Measurements from ENCODE around the gene MOK. TPM values are rescaled to one million over a fixed set of nuclear protein-coding genes. Genes with fewer than 3 reads are reported as not detected.

MOK gene
- total and polyA plus RNA-seq, 9 donors, result 20.0 to 51.1 (median 23.8) TPM

DNA sequence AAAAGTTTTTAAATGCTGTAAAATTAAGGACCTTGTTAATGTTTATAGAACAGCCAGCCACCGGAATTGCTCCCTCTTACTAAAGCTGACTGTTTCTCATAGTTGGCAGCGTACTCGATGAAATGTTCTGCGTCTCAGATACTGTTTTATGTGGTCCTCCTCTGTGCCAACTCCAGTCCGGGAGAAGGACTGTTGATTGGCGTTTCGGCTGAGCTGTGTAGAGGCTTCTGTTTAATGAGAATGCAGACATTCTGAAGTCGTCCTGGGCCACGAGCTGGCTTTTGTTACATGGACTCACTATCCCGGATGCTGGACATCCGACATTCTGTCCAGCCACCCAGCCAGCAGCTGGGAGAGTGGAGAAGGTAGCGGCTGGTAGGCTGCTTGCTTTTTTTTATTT lies 89.9 kb downstream of the MOK start:
- Histone ChIP-seq H3K27me3 (no peaks in the 10 kb centered on the region), H3K4me3 (no peak overlapping the region), H3K9me3 (no peaks in the 10 kb centered on the region), H3K27ac (no peak overlapping the region), H3K4me1 (ENCODE audit: insufficient read depth) (no peaks in the 10 kb centered on the region), H3K36me3 (no peaks in the 10 kb centered on the region)
- DNase-seq, result no peak
- TF ChIP-seq POLR2A (IDR thresholded peaks at IDR 0.05), result no peak
- TF ChIP-seq EP300 (IDR thresholded peaks at IDR 0.05), result no peak
- TF ChIP-seq CTCF (IDR thresholded peaks at IDR 0.05), result no peak
- 23 to 37% (median 24%) methylated on average over 12 of the region's 12 CpGs for WGBS, 3 donors
- intact Hi-C loops (cut with DNase I), result no loop called here

GRCh38 chr14:102213984-102214658 lies 90.8 kb downstream of the MOK start:
- Histone ChIP-seq H3K27ac (no peak overlapping the region), H3K4me3 (no peak overlapping the region), H3K4me1 (ENCODE audit: insufficient read depth) (no peaks in the 10 kb centered on the region), H3K9me3 (no peaks in the 10 kb centered on the region), H3K36me3 (no peaks in the 10 kb centered on the region), H3K27me3 (no peaks in the 10 kb centered on the region)
- no peak for DNase-seq
- TF ChIP-seq CTCF (IDR thresholded peaks at IDR 0.05) (no peak), EP300 (IDR thresholded peaks at IDR 0.05) (no peak), POLR2A (IDR thresholded peaks at IDR 0.05) (no peak)
- intact Hi-C loops (cut with DNase I), result no loop called here
- WGBS, 3 donors, result 89 to 93% (median 90%) methylated on average over 25 of the region's 25 CpGs

GRCh38 chr14:102213470-102213869 lies 91.5 kb downstream of the MOK start:
- H3K4me1 ChIP-seq (ENCODE audit: insufficient read depth), result no peaks in the 10 kb centered on the region
- DNase-seq, result no peak
- H3K27me3 ChIP-seq, result no peaks in the 10 kb centered on the region
- intact Hi-C loops (cut with DNase I), result no loop called here
- TF ChIP-seq EP300 (IDR thresholded peaks at IDR 0.05), result no peak
- TF ChIP-seq CTCF (IDR thresholded peaks at IDR 0.05), result no peak
- no peaks in the 10 kb centered on the region for H3K36me3 ChIP-seq
- no peaks in the 10 kb centered on the region for H3K9me3 ChIP-seq
- H3K27ac ChIP-seq, result no peak overlapping the region
- 89 to 90% (median 89%) methylated on average over 10 of the region's 10 CpGs for WGBS, 3 donors
- no peak overlapping the region for H3K4me3 ChIP-seq

GRCh38 chr14:102212845-102213244 lies 92.1 kb downstream of the MOK start:
- 88 to 90% (median 89%) methylated on average over 10 of the region's 10 CpGs for WGBS, 3 donors
- no peaks in the 10 kb centered on the region for H3K4me1 ChIP-seq (ENCODE audit: insufficient read depth)
- DNase-seq, result no peak
- H3K4me3 ChIP-seq, result no peak overlapping the region
- TF ChIP-seq CTCF (IDR thresholded peaks at IDR 0.05) (no peak), POLR2A (IDR thresholded peaks at IDR 0.05) (no peak)
- intact Hi-C loops (cut with DNase I), result no loop called here
- no peaks in the 10 kb centered on the region for H3K27me3 ChIP-seq
- no peaks in the 10 kb centered on the region for H3K36me3 ChIP-seq
- no peaks in the 10 kb centered on the region for H3K9me3 ChIP-seq
- H3K27ac ChIP-seq, result no peak overlapping the region

Measured in ovary (tissue), 9 donors.